ENCODE data around the gene FRMPD4.

FRMPD4 gene

GRCh38 chrX:12434493-12434892 lies 296.2 kb downstream of the FRMPD4 start:
- Histone ChIP-seq H3K36me3 (ENCODE audit: control insufficient read depth, insufficient read depth, low read length) (no peaks in the 10 kb centered on the region), H3K4me3 (ENCODE audit: low read length) (no peak overlapping the region), H3K4me1 (ENCODE audit: control insufficient read depth, insufficient read depth, low read length) (peaks cover 3% of the 10 kb centered on the region), H3K9ac (ENCODE audit: low read length) (no peak overlapping the region), H3K27ac (ENCODE audit: low read depth, low read length) (no peak overlapping the region), H3K27me3 (ENCODE audit: control insufficient read depth, insufficient read depth, low read length) (no peaks in the 10 kb centered on the region)

DNA sequence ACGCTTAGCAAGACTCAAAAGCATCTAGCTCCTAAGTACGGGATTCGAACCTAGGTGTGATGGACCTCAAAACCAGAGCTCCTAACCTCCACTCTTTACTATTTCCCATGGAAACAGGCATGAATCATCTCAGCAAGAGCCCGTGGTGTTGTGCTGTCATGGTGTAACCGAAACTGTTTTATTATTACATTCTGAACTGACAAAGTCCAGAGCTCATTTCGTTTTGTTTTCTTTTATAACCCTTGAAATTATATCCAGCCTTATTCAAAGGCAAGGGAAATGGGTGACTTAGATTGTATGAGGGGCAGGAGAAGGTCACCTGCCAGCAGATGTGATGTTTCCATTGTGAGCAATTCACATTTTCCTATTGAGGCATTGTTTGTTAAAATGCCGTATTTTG lies 301.1 kb downstream of the FRMPD4 start:
- H3K9ac ChIP-seq (ENCODE audit: low read length) = no peak overlapping the region
- peaks cover 3% of the 10 kb centered on the region for H3K4me1 ChIP-seq (ENCODE audit: control insufficient read depth, insufficient read depth, low read length)
- no peaks in the 10 kb centered on the region for H3K27me3 ChIP-seq (ENCODE audit: control insufficient read depth, insufficient read depth, low read length)
- no peak overlapping the region for H3K27ac ChIP-seq (ENCODE audit: low read depth, low read length)
- H3K4me3 ChIP-seq (ENCODE audit: low read length) = no peak overlapping the region
- H3K36me3 ChIP-seq (ENCODE audit: control insufficient read depth, insufficient read depth, low read length) = no peaks in the 10 kb centered on the region

DNA sequence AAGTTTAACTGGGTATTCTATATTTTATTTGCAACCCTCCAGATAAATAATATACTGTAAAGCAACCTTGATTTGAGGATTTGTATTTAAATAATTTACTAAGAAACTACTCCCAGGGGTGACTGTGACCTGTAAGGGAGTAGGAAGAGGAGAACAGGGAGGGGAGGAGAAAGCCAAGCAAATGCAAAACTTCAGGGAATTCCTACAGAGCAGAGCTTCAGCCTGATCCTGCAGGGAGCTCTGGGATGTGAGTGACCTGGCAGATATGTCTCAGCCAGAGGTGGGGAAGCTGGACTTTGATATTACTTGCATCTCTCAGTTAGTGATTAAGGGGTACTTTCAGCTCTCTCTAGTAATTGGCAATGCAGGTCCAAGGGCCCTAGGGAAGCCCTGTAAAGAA lies 302.0 kb downstream of the FRMPD4 start:
- no peaks in the 10 kb centered on the region for H3K36me3 ChIP-seq (ENCODE audit: control insufficient read depth, insufficient read depth, low read length)
- H3K4me3 ChIP-seq (ENCODE audit: low read length) = no peak overlapping the region
- no peaks in the 10 kb centered on the region for H3K27me3 ChIP-seq (ENCODE audit: control insufficient read depth, insufficient read depth, low read length)
- H3K27ac ChIP-seq (ENCODE audit: low read depth, low read length) = no peak overlapping the region
- no peak overlapping the region for H3K9ac ChIP-seq (ENCODE audit: low read length)
- H3K4me1 ChIP-seq (ENCODE audit: control insufficient read depth, insufficient read depth, low read length) = peaks cover 3% of the 10 kb centered on the region

- no peaks in the 10 kb centered on the region for H3K36me3 ChIP-seq (ENCODE audit: control insufficient read depth, insufficient read depth, low read length)
- peaks cover 3% of the 10 kb centered on the region for H3K4me1 ChIP-seq (ENCODE audit: control insufficient read depth, insufficient read depth, low read length)
- no peaks in the 10 kb centered on the region for H3K27me3 ChIP-seq (ENCODE audit: control insufficient read depth, insufficient read depth, low read length)
- H3K9ac ChIP-seq (ENCODE audit: low read length) = no peak overlapping the region
- H3K4me3 ChIP-seq (ENCODE audit: low read length) = no peak overlapping the region
- no peak overlapping the region for H3K27ac ChIP-seq (ENCODE audit: low read depth, low read length)
These were observed 303.3 kb downstream of the FRMPD4 start for GRCh38 chrX:12441381-12442128.

DNA sequence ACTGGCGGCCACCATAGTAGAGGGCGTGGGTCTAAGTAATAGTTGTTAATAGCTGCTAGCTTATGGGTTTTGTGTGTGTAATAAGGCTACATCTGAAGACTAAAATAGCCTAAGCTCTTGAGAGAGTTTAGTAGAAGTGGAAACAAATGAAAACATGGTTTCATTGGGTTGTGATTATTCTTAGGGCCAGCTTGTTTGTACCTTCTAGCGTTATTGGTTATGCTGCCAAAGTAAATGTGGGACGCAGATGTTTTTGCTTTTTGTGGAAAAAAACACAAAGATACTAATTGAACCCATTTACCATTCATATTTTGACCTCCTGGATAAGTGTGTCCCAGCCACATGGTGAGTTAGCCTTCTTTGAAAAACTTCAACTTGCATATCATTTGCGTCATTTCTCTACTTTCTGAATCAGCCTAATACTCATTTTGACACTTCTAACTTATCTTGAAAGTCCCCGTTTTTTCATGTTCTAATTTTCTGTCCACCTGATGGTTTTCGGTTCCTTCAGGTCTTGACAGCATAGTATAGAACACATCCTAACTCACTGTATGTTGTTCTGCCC lies 305.3 kb downstream of the FRMPD4 start:
- no peaks in the 10 kb centered on the region for H3K36me3 ChIP-seq (ENCODE audit: control insufficient read depth, insufficient read depth, low read length)
- no peaks in the 10 kb centered on the region for H3K27me3 ChIP-seq (ENCODE audit: control insufficient read depth, insufficient read depth, low read length)
- H3K9ac ChIP-seq (ENCODE audit: low read length) = no peak overlapping the region
- peaks cover 3% of the 10 kb centered on the region for H3K4me1 ChIP-seq (ENCODE audit: control insufficient read depth, insufficient read depth, low read length)
- no peak overlapping the region for H3K4me3 ChIP-seq (ENCODE audit: low read length)
- H3K27ac ChIP-seq (ENCODE audit: low read depth, low read length) = no peak overlapping the region

GRCh38 chrX:12446342-12447075 lies 308.2 kb downstream of the FRMPD4 start:
- H3K9ac ChIP-seq (ENCODE audit: low read length) = no peak overlapping the region
- no peaks in the 10 kb centered on the region for H3K4me1 ChIP-seq (ENCODE audit: control insufficient read depth, insufficient read depth, low read length)
- H3K4me3 ChIP-seq (ENCODE audit: low read length) = no peak overlapping the region

DNA sequence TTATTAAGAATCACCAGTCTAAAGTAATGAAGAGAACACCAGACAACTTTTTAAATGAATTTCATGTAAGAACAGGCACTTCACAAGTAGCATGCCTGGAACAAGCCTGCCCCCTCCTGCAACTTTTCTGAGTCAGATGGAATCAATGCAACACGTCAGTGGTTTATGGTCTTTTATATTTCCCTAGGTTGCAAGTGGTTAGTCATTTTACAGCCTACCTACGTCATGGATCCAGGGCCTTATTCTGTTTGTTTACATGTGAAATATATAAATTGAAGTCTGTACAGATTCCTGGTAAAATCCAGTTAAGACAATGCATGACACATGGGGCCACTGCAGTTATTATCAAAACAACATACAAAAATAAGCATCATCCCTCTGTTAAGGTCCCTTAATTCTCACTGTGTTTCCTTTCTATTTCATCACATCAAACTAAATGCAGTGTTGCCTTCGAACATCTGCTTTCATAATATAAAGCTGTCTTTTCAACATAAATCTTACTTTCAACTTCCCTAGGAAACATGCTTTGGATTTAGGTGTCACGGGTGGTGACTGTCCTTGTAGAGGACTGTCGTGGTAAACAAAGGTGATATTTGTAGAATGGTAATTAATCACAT lies 309.3 kb downstream of the FRMPD4 start:
- no peak overlapping the region for H3K27ac ChIP-seq (ENCODE audit: low read depth, low read length)
- no peak overlapping the region for H3K9ac ChIP-seq (ENCODE audit: low read length)
- no peak overlapping the region for H3K4me3 ChIP-seq (ENCODE audit: low read length)
- no peaks in the 10 kb centered on the region for H3K27me3 ChIP-seq (ENCODE audit: control insufficient read depth, insufficient read depth, low read length)
- H3K4me1 ChIP-seq (ENCODE audit: control insufficient read depth, insufficient read depth, low read length) = no peaks in the 10 kb centered on the region
- no peaks in the 10 kb centered on the region for H3K36me3 ChIP-seq (ENCODE audit: control insufficient read depth, insufficient read depth, low read length)

More at GRCh38 chrX:12446342-12447075, 308.2 kb downstream of the FRMPD4 start:
- no peaks in the 10 kb centered on the region for H3K36me3 ChIP-seq (ENCODE audit: control insufficient read depth, insufficient read depth, low read length)
- H3K27ac ChIP-seq (ENCODE audit: low read depth, low read length) = no peak overlapping the region
- no peaks in the 10 kb centered on the region for H3K27me3 ChIP-seq (ENCODE audit: control insufficient read depth, insufficient read depth, low read length)

GRCh38 chrX:12452268-12452667 lies 314.0 kb downstream of the FRMPD4 start:
- H3K27ac ChIP-seq (ENCODE audit: low read depth, low read length) = no peak overlapping the region
- no peak overlapping the region for H3K4me3 ChIP-seq (ENCODE audit: low read length)
- no peaks in the 10 kb centered on the region for H3K4me1 ChIP-seq (ENCODE audit: control insufficient read depth, insufficient read depth, low read length)
- no peak overlapping the region for H3K9ac ChIP-seq (ENCODE audit: low read length)
- no peaks in the 10 kb centered on the region for H3K36me3 ChIP-seq (ENCODE audit: control insufficient read depth, insufficient read depth, low read length)
- H3K27me3 ChIP-seq (ENCODE audit: control insufficient read depth, insufficient read depth, low read length) = no peaks in the 10 kb centered on the region

DNA sequence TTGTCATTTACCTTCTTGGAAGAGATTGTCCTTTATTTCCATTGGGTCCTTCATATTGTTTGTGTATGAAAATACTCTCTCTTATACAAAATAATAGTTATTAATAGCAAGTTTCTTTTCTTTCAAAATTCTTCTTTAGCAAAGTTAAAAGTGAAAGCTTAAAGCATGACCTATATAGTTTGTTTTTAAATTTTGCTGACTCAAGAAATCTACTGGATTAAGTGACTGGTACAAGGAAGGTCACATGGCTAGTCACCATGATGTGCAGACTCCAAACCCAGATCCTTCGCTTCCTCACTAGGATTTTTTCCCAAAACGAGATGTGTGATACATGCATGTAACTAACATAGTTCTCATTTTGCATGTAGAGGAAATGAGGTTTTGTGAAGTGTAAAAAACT lies 322.7 kb downstream of the FRMPD4 start:
- Histone ChIP-seq H3K4me1 (ENCODE audit: control insufficient read depth, insufficient read depth, low read length) (no peaks in the 10 kb centered on the region), H3K27me3 (ENCODE audit: control insufficient read depth, insufficient read depth, low read length) (no peaks in the 10 kb centered on the region), H3K4me3 (ENCODE audit: low read length) (no peak overlapping the region), H3K9ac (ENCODE audit: low read length) (no peak overlapping the region), H3K36me3 (ENCODE audit: control insufficient read depth, insufficient read depth, low read length) (no peaks in the 10 kb centered on the region), H3K27ac (ENCODE audit: low read depth, low read length) (no peak overlapping the region)

GRCh38 chrX:12463052-12463451 lies 324.8 kb downstream of the FRMPD4 start:
- no peaks in the 10 kb centered on the region for H3K4me1 ChIP-seq (ENCODE audit: control insufficient read depth, insufficient read depth, low read length)

DNA sequence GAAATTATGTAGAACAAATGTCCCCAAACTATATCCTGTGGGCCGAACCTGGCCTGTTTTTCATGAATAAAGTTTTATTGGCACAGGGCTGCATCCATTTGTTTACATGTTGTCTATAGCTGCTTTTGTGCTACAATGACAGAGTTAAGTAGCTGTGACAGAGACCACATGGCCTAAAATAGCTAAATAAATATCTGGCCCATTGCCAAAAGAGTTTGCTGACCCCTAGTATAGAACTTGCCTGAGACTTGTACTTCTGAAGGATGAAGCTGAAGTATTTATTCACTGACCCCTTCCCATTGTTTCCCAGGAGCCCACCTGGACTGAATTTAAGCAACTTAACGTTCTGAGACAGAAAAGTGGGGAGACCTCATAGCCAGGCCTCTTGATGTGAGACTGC lies 325.6 kb downstream of the FRMPD4 start:
- no peaks in the 10 kb centered on the region for H3K27me3 ChIP-seq (ENCODE audit: control insufficient read depth, insufficient read depth, low read length)
- no peaks in the 10 kb centered on the region for H3K4me1 ChIP-seq (ENCODE audit: control insufficient read depth, insufficient read depth, low read length)

More at GRCh38 chrX:12463052-12463451, 324.8 kb downstream of the FRMPD4 start:
- Histone ChIP-seq H3K36me3 (ENCODE audit: control insufficient read depth, insufficient read depth, low read length) (no peaks in the 10 kb centered on the region), H3K27ac (ENCODE audit: low read depth, low read length) (no peak overlapping the region), H3K27me3 (ENCODE audit: control insufficient read depth, insufficient read depth, low read length) (no peaks in the 10 kb centered on the region), H3K4me3 (ENCODE audit: low read length) (no peak overlapping the region), H3K9ac (ENCODE audit: low read length) (no peak overlapping the region)

DNA sequence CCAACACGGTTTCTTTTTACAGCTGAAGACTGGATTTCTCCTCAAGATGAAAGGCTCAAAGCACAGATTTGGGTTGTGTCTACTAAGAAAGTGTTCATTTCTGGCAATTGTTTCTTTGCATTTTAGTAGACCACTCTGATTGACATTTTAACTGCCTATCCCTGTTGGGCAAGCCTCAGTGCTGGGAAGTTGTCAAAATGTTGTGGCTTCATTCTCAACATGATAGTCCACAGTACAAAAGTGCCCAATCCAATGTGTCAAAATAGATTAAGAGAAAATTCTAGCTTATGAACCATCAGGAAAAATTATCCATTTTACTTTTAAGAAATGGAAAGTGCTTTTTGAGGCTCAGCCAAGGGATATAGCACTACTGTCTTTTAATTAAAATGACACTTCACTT lies 329.0 kb downstream of the FRMPD4 start:
- Histone ChIP-seq H3K4me3 (ENCODE audit: low read length) (no peak overlapping the region), H3K9ac (ENCODE audit: low read length) (no peak overlapping the region), H3K36me3 (ENCODE audit: control insufficient read depth, insufficient read depth, low read length) (no peaks in the 10 kb centered on the region), H3K4me1 (ENCODE audit: control insufficient read depth, insufficient read depth, low read length) (no peaks in the 10 kb centered on the region), H3K27me3 (ENCODE audit: control insufficient read depth, insufficient read depth, low read length) (no peaks in the 10 kb centered on the region), H3K27ac (ENCODE audit: low read depth, low read length) (no peak overlapping the region)

More for the DNA sequence above, 325.6 kb downstream of the FRMPD4 start:
- H3K9ac ChIP-seq (ENCODE audit: low read length) = no peak overlapping the region
- H3K27ac ChIP-seq (ENCODE audit: low read depth, low read length) = no peak overlapping the region
- H3K36me3 ChIP-seq (ENCODE audit: control insufficient read depth, insufficient read depth, low read length) = no peaks in the 10 kb centered on the region
- no peak overlapping the region for H3K4me3 ChIP-seq (ENCODE audit: low read length)

All from rectal smooth muscle tissue (tissue), 1 donor.